ENCODE data around the gene AGAP1. TPM values are rescaled to one million over a fixed set of nuclear protein-coding genes. Genes with fewer than 3 reads are reported as not detected.

Gene AGAP1
- total RNA-seq, 1 donor from 2014 or later = 20.4 TPM

- Histone ChIP-seq H3K79me2 (ENCODE audit: low read depth) (peaks cover 33% of the 10 kb centered on the region), H3F3A (ENCODE audit: low read depth) (no peaks in the 10 kb centered on the region), H3K27me3 (no peaks in the 10 kb centered on the region), H4K20me1 (ENCODE audit: low read depth) (peaks cover 44% of the 10 kb centered on the region), H3K9ac (no peak overlapping the region), H3K27ac (no peak overlapping the region), H3K4me3 (no peak overlapping the region), H3K9me3 (ENCODE audit: low read depth) (no peaks in the 10 kb centered on the region), H3K4me2 (no peak overlapping the region), H2AFZ (replicated peaks) (no peak overlapping the region), H3K4me1 (peaks cover 48% of the 10 kb centered on the region), H3K36me3 (no peaks in the 10 kb centered on the region)
- Mint-ChIP-seq H3K27me3 (ENCODE audit: insufficient read depth, low read depth) (no peaks in the 10 kb centered on the region), H3K36me3 (peaks cover 5% of the 10 kb centered on the region), H3K27ac (peak overlapping the region; percentile 27), H3K4me1 (peaks cover 56% of the 10 kb centered on the region), H3K9me3 (no peaks in the 10 kb centered on the region), H3K4me3 (no peak overlapping the region)
- no peak for TF ChIP-seq CTCF (IDR thresholded peaks at IDR 0.05)
- no peak for TF ChIP-seq EZH2 (IDR thresholded peaks at IDR 0.05)
- TF ChIP-seq EZH2phosphoT487 (IDR thresholded peaks at IDR 0.05) = no peak
- no peak for DNase-seq (ENCODE audit: low spot score)
These were observed 146.5 kb downstream of the AGAP1 start for GRCh38 chr2:235640377-235640776.

GRCh38 chr2:235640926-235641723, 147.3 kb downstream of the AGAP1 start:
- DNase-seq (ENCODE audit: low spot score) = no peak
- Histone ChIP-seq H3K27ac (no peak overlapping the region), H3K4me2 (no peak overlapping the region), H3K9me3 (ENCODE audit: low read depth) (no peaks in the 10 kb centered on the region), H3K4me1 (peaks cover 48% of the 10 kb centered on the region), H3K79me2 (ENCODE audit: low read depth) (peaks cover 40% of the 10 kb centered on the region), H2AFZ (replicated peaks) (no peak overlapping the region), H3K9ac (no peak overlapping the region), H3F3A (ENCODE audit: low read depth) (no peaks in the 10 kb centered on the region), H4K20me1 (ENCODE audit: low read depth) (peaks cover 44% of the 10 kb centered on the region), H3K27me3 (no peaks in the 10 kb centered on the region), H3K4me3 (no peak overlapping the region), H3K36me3 (no peaks in the 10 kb centered on the region)
- no peaks in the 10 kb centered on the region for H3K27me3 Mint-ChIP-seq (ENCODE audit: insufficient read depth, low read depth)
- H3K4me3 Mint-ChIP-seq = no peak overlapping the region
- no peak overlapping the region for H3K27ac Mint-ChIP-seq
- H3K9me3 Mint-ChIP-seq = no peaks in the 10 kb centered on the region
- H3K36me3 Mint-ChIP-seq = peaks cover 5% of the 10 kb centered on the region
- H3K4me1 Mint-ChIP-seq = peaks cover 58% of the 10 kb centered on the region
- no peak for TF ChIP-seq EZH2phosphoT487 (IDR thresholded peaks at IDR 0.05)
- TF ChIP-seq CTCF (IDR thresholded peaks at IDR 0.05) = no peak
- no peak for TF ChIP-seq EZH2 (IDR thresholded peaks at IDR 0.05)

- Mint-ChIP-seq H3K27ac (no peak overlapping the region), H3K36me3 (no peaks in the 10 kb centered on the region), H3K4me1 (peaks cover 58% of the 10 kb centered on the region), H3K4me3 (no peak overlapping the region), H3K9me3 (peaks cover 4% of the 10 kb centered on the region), H3K27me3 (ENCODE audit: insufficient read depth, low read depth) (peaks cover 3% of the 10 kb centered on the region)
- Histone ChIP-seq H3K4me3 (no peak overlapping the region), H4K20me1 (ENCODE audit: low read depth) (peaks cover 44% of the 10 kb centered on the region), H3K79me2 (ENCODE audit: low read depth) (peaks cover 44% of the 10 kb centered on the region), H3K9me3 (ENCODE audit: low read depth) (no peaks in the 10 kb centered on the region), H3K27ac (no peak overlapping the region), H3K36me3 (no peaks in the 10 kb centered on the region), H3K27me3 (no peaks in the 10 kb centered on the region), H3F3A (ENCODE audit: low read depth) (no peaks in the 10 kb centered on the region), H2AFZ (replicated peaks) (no peak overlapping the region), H3K9ac (no peak overlapping the region), H3K4me2 (no peak overlapping the region), H3K4me1 (peaks cover 48% of the 10 kb centered on the region)
- DNase-seq (ENCODE audit: low spot score) = no peak
- TF ChIP-seq EZH2phosphoT487 (IDR thresholded peaks at IDR 0.05) (no peak), EZH2 (IDR thresholded peaks at IDR 0.05) (no peak), CTCF (IDR thresholded peaks at IDR 0.05) (no peak)
These were observed 148.1 kb downstream of the AGAP1 start for GRCh38 chr2:235641956-235642355.

Measured in neural progenitor cell (in vitro differentiated cells).